Measurements from ENCODE around the gene FARP2.

GRCh38 chr2:241535871-241536655 is 180.0 kb downstream of the FARP2 start:
- TF ChIP-seq POLR2A (IDR thresholded peaks at IDR 0.05) (no peak), CTCF (IDR thresholded peaks at IDR 0.05 in 4 of 5, conservative IDR thresholded peaks at IDR 0.05 in 1 of 5) (no peak)

Data from gastrocnemius medialis (tissue), 4 donors.